SK-N-SH (cell line): Measurements from ENCODE around the gene ACER2. TPM values are rescaled to one million over a fixed set of nuclear protein-coding genes. Genes with fewer than 3 reads are reported as not detected.

ENCODE experiments used
- CTCF ChIA-PET: fragments of 300-600, 350-600 bp; formaldehyde crosslinking; extraction: SDS; loops from one replicate; lab custom pipeline; 2021; lab: Yijun Ruan, JAX
- POLR2A ChIA-PET: fragments of 350-600 bp; sonication (Branson Sonifier 250); formaldehyde crosslinking; extraction: SDS; loops from one replicate; lab custom pipeline; 2020; ENCODE audit warnings: antibody characterized with exemption, inconsistent platforms; lab: Yijun Ruan, JAX
- DNase-seq: peaks from one replicate; pipeline ENCODE4 v3.0.0; 2012
- H2AFZ ChIP-seq: fragments of 200-600 bp; sonication (generic); 2 replicates; pipeline ENCODE4 v1.8.1; 2016; ENCODE audit warnings: antibody characterized with exemption, mild to moderate bottlenecking, low read depth
- H3F3A ChIP-seq: fragments of 200-600 bp; sonication (generic); replicated peaks from 2 replicates; pipeline ENCODE3; 2016; ENCODE audit warnings: antibody characterized with exemption, mild to moderate bottlenecking; ENCODE audit not compliant: insufficient read depth
- H3K27ac ChIP-seq, 2 experiments: fragments of 200-500 bp in 1 of 2; fragments of 200-600 bp in 1 of 2; sonication (Bioruptor generic) in 1 of 2; sonication (generic), shearing (Covaris generic) in 1 of 2; 2 replicates each; pipeline versions ENCODE4 v1.5.1 to v1.6.1; 2014 to 2016; ENCODE audit warnings: low read depth in 2 of 2, inconsistent platforms in 1 of 2, low read length in 1 of 2, mild to moderate bottlenecking in 1 of 2, mixed read lengths in 1 of 2
- H3K27me3 ChIP-seq: fragments of 200-600 bp; sonication (generic), shearing (Covaris generic); 2 replicates; pipeline ENCODE4 v1.6.1; 2016; ENCODE audit warnings: mixed run types; ENCODE audit not compliant: insufficient read depth
- H3K36me3 ChIP-seq, 2 experiments: fragments of 200-500 bp in 1 of 2; fragments of 200-600 bp in 1 of 2; sonication (Bioruptor generic) in 1 of 2; sonication (generic) in 1 of 2; replicated peaks in 1 of 2; 2 replicates each; pipeline versions ENCODE3 to v1.5.1; 2014 to 2016; ENCODE audit warnings: low read length in 1 of 2, mild to moderate bottlenecking in 1 of 2; ENCODE audit not compliant: insufficient read depth in 2 of 2, control insufficient read depth in 1 of 2
- H3K4me1 ChIP-seq, 2 experiments: fragments of 200-500 bp in 1 of 2; fragments of 200-600 bp in 1 of 2; sonication (Bioruptor generic) in 1 of 2; sonication (generic), shearing (Covaris generic) in 1 of 2; 2 replicates each; pipeline versions ENCODE4 v1.5.1 to v1.6.1; 2014 to 2016; ENCODE audit warnings: low read depth in 1 of 2, low read length in 1 of 2, mixed run types in 1 of 2; ENCODE audit not compliant: insufficient read depth in 2 of 2, control insufficient read depth in 1 of 2
- H3K4me2 ChIP-seq: fragments of 200-600 bp; sonication (generic), shearing (Covaris generic); 2 replicates; pipeline ENCODE4 v1.6.1; 2017; ENCODE audit warnings: mixed run types
- H3K4me3 ChIP-seq, 2 experiments: fragments of 200-500 bp in 1 of 2; fragments of 200-600 bp in 1 of 2; sonication (Bioruptor generic) in 1 of 2; sonication (generic), shearing (Covaris generic) in 1 of 2; 2 replicates each; pipeline versions ENCODE4 v1.5.1 to v1.8.1; 2014 to 2016; ENCODE audit warnings: low read depth in 2 of 2, inconsistent platforms in 1 of 2, low read length in 1 of 2, mild to moderate bottlenecking in 1 of 2, mixed read lengths in 1 of 2, moderate library complexity in 1 of 2
- H3K79me2 ChIP-seq: fragments of 200-600 bp; sonication (generic); 2 replicates; pipeline ENCODE4 v1.8.1; 2017; ENCODE audit warnings: mild to moderate bottlenecking; ENCODE audit not compliant: insufficient read depth
- H3K9ac ChIP-seq: fragments of 200-600 bp; sonication (generic); 2 replicates; pipeline ENCODE4 v1.6.1; 2017; ENCODE audit warnings: mixed run types
- H3K9me2 ChIP-seq: fragments of 200-600 bp; sonication (generic); 2 replicates; pipeline ENCODE4 v1.6.1; 2017; ENCODE audit warnings: mixed run types
- H3K9me3 ChIP-seq: fragments of 200-600 bp; sonication (generic); 2 replicates; pipeline ENCODE4 v1.6.1; 2017; ENCODE audit warnings: mixed run types, mild to moderate bottlenecking, moderate library complexity
- H4K20me1 ChIP-seq: fragments of 200-600 bp; sonication (generic); 2 replicates; pipeline ENCODE4 v1.6.1; 2017; ENCODE audit warnings: mild to moderate bottlenecking, mixed run types; ENCODE audit not compliant: insufficient read depth
- ELF1 ChIP-seq: IDR thresholded peaks from 2 replicates; pipeline ENCODE4 v1.4.0; 2012
- EZH2phosphoT487 ChIP-seq: fragments of 200-600 bp; sonication (generic); IDR thresholded peaks from 2 replicates; pipeline ENCODE4 v1.6.1; 2017; ENCODE audit warnings: low read depth, mixed run types, mild to moderate bottlenecking, antibody characterized with exemption, moderate library complexity, borderline replicate concordance
- FOXJ3 ChIP-seq: sonication (generic); formaldehyde crosslinking; IDR thresholded peaks from 2 replicates; pipeline ENCODE4 v1.5.1; 2020; ENCODE audit warnings: mild to moderate bottlenecking, missing genetic modification reagents
- FOXM1 ChIP-seq: IDR thresholded peaks from 2 replicates; pipeline ENCODE4 v1.4.0; 2012; ENCODE audit warnings: low read depth, mild to moderate bottlenecking
- GABPA ChIP-seq: IDR thresholded peaks from 2 replicates; pipeline ENCODE4 v1.4.0; 2012; ENCODE audit warnings: low read depth, mild to moderate bottlenecking
- GATA2 ChIP-seq: sonication (generic); formaldehyde crosslinking; IDR thresholded peaks from 2 replicates; pipeline ENCODE4 v1.5.0; 2020; ENCODE audit warnings: mild to moderate bottlenecking, missing genetic modification reagents
- MEF2A ChIP-seq: IDR thresholded peaks from 2 replicates; pipeline ENCODE4 v1.4.0; 2012; ENCODE audit warnings: low read depth, borderline replicate concordance
- MXI1 ChIP-seq: IDR thresholded peaks from 2 replicates; pipeline ENCODE4 v1.6.1; 2012; ENCODE audit warnings: mild to moderate bottlenecking, low read depth, low read length, improper control_type of control experiment
- RCOR1 ChIP-seq: fragments of 150-350 bp; IDR thresholded peaks from 2 replicates; pipeline ENCODE4 v1.6.1; 2017; ENCODE audit warnings: antibody characterized with exemption, low read length
- RFX5 ChIP-seq: IDR thresholded peaks from 2 replicates; pipeline ENCODE4 v1.6.1; 2012; ENCODE audit warnings: mild to moderate bottlenecking, improper control_type of control experiment, low read length
- TAF1 ChIP-seq: IDR thresholded peaks from 2 replicates; pipeline ENCODE4 v1.6.1; 2012; ENCODE audit warnings: low read depth, mild to moderate bottlenecking, low read length, moderate library complexity, borderline replicate concordance
- WGBS: methylation state at CpG from one replicate; pipeline ENCODE4 v1.1.6; 2017; ENCODE audit warnings: low lambda C conversion rate; 5-methylcytosine and 5-hydroxymethylcytosine counted together
- polyA plus RNA-seq, 3 experiments: library from polyadenylated mRNA; depleted of rRNA; stranded (reverse); fragments of >200 nt; gene quantifications; 2 replicates each; pipeline ENCODE4 v1.2.3, GENCODE V29; 2012
- TF ChIP-seq, protein P1 (sequence below): fragments of 200-600 bp; sonication (generic); IDR thresholded peaks from 2 replicates; pipeline ENCODE4 v1.6.1; 2017; ENCODE audit warnings: antibody characterized with exemption, mild to moderate bottlenecking, moderate library complexity
- TF ChIP-seq, protein P2 (sequence below): IDR thresholded peaks from 2 replicates; pipeline ENCODE4 v1.4.0; 2012; ENCODE audit warnings: low read depth
- TF ChIP-seq, protein P3 (sequence below): fragments of 150-350 bp; IDR thresholded peaks from 2 replicates; pipeline ENCODE4 v1.6.1; 2016; ENCODE audit warnings: mild to moderate bottlenecking, low read depth, low read length
- TF ChIP-seq, protein P4 (sequence below): fragments of 150-350 bp; IDR thresholded peaks from 2 replicates; pipeline ENCODE4 v1.6.1; 2017; ENCODE audit warnings: antibody characterized with exemption, low read length, low read depth, borderline replicate concordance

Gene ACER2
- polyA plus RNA-seq, 1 of the 3 experiments (the other 2 are of a cell fraction): 1.3 TPM

DNA sequence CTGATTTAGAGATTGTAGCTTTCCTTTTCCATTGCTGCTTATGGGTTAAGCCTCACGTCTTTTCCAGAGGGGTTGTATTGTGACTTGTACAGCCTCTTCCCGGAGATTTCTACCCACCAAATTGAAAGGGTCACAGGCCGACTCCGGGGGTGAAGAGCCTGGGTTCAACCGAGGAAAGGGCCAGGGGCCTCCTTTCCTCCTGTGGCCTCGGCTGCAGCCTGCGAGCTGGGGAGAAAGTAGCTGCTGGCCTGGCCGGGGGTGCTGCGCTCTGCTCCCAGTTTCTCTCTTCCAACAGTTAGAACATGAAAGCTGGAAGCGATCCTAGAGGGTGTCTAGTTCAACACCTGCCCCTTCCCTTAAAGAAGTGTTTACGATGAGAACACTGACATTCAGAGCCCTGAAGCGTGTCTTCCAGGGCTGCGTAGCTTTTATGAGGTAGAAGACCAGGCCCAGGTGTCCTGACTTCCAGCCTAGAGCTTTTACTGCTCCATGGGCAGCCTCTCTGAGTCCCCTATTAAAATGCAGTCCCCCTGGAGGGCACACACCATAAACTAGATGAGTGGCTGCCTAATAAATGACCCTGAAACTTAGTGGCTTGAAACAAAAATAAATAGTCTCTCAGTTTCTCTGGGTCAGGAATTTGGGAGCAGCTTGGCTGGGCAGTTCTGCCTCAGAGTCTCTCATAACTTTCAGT, 56.9 kb downstream of the ACER2 start:
- Histone ChIP-seq H3K36me3 (no peaks in the 10 kb centered on the region), H3K4me3 (no peak overlapping the region), H3K27me3 (no peaks in the 10 kb centered on the region), H3K9me3 (no peaks in the 10 kb centered on the region), H3K4me1 (peaks cover 0 to 5% of the 10 kb centered on the region in 2 experiments; a peak in 1 of 4 replicates), H3K4me2 (no peak overlapping the region; the same call in 1 of the 2 replicates), H3K27ac (no peak overlapping the region), H3K9me2 (no peaks in the 10 kb centered on the region), H2AFZ (no peak overlapping the region), H3K9ac (no peak overlapping the region), H3K79me2 (no peaks in the 10 kb centered on the region), H4K20me1 (no peaks in the 10 kb centered on the region), H3F3A (no peaks in the 10 kb centered on the region)
- POLR2A ChIA-PET: interaction anchor here (0.7 kb wide), 1 partner anchor 90 kb away, joined by 3 read pairs; no protein-coding TSS in a partner anchor
- WGBS: 89% methylated on average over 13 of the region's 13 CpGs
- CTCF ChIA-PET: interaction anchor here (0.6 to 4.1 kb wide), 52 partner anchors 9 to 1667 kb away, joined by 3 to 37 read pairs (median 4); partner anchors contain the start of gene RPS6
- no peak for DNase-seq
- TF ChIP-seq MXI1 (no peak), FOXM1 (no peak), GABPA (no peak), RFX5 (no peak), FOXJ3 (CRISPR knock-in tag) (no peak)
- TF ChIP-seq, protein P1, sequence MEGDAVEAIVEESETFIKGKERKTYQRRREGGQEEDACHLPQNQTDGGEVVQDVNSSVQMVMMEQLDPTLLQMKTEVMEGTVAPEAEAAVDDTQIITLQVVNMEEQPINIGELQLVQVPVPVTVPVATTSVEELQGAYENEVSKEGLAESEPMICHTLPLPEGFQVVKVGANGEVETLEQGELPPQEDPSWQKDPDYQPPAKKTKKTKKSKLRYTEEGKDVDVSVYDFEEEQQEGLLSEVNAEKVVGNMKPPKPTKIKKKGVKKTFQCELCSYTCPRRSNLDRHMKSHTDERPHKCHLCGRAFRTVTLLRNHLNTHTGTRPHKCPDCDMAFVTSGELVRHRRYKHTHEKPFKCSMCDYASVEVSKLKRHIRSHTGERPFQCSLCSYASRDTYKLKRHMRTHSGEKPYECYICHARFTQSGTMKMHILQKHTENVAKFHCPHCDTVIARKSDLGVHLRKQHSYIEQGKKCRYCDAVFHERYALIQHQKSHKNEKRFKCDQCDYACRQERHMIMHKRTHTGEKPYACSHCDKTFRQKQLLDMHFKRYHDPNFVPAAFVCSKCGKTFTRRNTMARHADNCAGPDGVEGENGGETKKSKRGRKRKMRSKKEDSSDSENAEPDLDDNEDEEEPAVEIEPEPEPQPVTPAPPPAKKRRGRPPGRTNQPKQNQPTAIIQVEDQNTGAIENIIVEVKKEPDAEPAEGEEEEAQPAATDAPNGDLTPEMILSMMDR: no peak
- TF ChIP-seq, protein P2, sequence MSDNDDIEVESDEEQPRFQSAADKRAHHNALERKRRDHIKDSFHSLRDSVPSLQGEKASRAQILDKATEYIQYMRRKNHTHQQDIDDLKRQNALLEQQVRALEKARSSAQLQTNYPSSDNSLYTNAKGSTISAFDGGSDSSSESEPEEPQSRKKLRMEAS: no peak

DNA sequence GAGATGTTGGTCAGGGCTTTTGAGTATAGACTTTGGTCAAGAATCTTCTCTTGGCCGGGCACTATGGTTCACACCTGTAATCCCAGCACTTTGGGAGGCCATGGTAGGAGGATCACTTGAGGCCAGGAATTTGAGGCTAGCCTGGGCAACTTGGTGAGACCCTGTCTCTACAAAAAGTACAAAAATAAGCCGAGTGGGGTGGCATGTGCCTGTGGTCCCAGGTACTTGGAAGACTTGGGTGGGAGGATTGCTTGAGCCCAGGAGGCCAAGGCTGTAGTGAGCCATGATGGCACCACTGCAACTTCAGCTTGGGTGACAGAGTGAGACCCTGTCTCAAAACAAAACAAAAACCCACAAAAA, 57.5 kb downstream of the ACER2 start:
- WGBS: 60% methylated on average over 2 of the region's 2 CpGs
- no peaks in the 10 kb centered on the region for H3K79me2 ChIP-seq
- TF ChIP-seq MEF2A: no peak
- TF ChIP-seq, protein P3, sequence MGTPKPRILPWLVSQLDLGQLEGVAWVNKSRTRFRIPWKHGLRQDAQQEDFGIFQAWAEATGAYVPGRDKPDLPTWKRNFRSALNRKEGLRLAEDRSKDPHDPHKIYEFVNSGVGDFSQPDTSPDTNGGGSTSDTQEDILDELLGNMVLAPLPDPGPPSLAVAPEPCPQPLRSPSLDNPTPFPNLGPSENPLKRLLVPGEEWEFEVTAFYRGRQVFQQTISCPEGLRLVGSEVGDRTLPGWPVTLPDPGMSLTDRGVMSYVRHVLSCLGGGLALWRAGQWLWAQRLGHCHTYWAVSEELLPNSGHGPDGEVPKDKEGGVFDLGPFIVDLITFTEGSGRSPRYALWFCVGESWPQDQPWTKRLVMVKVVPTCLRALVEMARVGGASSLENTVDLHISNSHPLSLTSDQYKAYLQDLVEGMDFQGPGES: no peak
- TF ChIP-seq, protein P2: no peak
- no peak for TF ChIP-seq TAF1
- TF ChIP-seq FOXJ3 (CRISPR knock-in tag): no peak
- TF ChIP-seq RCOR1: no peak
- TF ChIP-seq ELF1: no peak
- TF ChIP-seq GATA2 (CRISPR knock-in tag): no peak
- TF ChIP-seq, protein P4, sequence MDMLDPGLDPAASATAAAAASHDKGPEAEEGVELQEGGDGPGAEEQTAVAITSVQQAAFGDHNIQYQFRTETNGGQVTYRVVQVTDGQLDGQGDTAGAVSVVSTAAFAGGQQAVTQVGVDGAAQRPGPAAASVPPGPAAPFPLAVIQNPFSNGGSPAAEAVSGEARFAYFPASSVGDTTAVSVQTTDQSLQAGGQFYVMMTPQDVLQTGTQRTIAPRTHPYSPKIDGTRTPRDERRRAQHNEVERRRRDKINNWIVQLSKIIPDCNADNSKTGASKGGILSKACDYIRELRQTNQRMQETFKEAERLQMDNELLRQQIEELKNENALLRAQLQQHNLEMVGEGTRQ: no peak
- TF ChIP-seq EZH2phosphoT487: no peak
- no peaks in the 10 kb centered on the region for H3K9me2 ChIP-seq
- no peak overlapping the region for H3K27ac ChIP-seq
- no peak overlapping the region for H3K4me2 ChIP-seq
- H3K9me3 ChIP-seq: no peaks in the 10 kb centered on the region
- no peak overlapping the region for H2AFZ ChIP-seq
- no peak for DNase-seq
- H3F3A ChIP-seq: no peaks in the 10 kb centered on the region
- H3K27me3 ChIP-seq: no peaks in the 10 kb centered on the region
- H3K4me3 ChIP-seq: no peak overlapping the region
- peaks cover 0 to 8% of the 10 kb centered on the region in 2 experiments; a peak in 2 of 4 replicates for H3K4me1 ChIP-seq
- POLR2A ChIA-PET: interaction anchor here (0.7 kb wide), 1 partner anchor 91 kb away, joined by 3 read pairs; no protein-coding TSS in a partner anchor
- H4K20me1 ChIP-seq: no peaks in the 10 kb centered on the region
- H3K36me3 ChIP-seq: no peaks in the 10 kb centered on the region
- CTCF ChIA-PET: interaction anchor here (1.0 to 4.1 kb wide), 9 partner anchors 9 to 1158 kb away, joined by 3 to 37 read pairs (median 11); no protein-coding TSS in a partner anchor
- no peak overlapping the region for H3K9ac ChIP-seq
